Lower lobe of right lung (tissue), 2 donors: ENCODE results near the gene CCDC201. TPM values are rescaled to one million over a fixed set of nuclear protein-coding genes. Genes with fewer than 3 reads are reported as not detected.

ENCODE experiments used
- ATAC-seq, 2 donors: fragments of 200-7000 bp; cut with Tn5 transposase; one replicate each; pipeline ENCODE4 v1.9.1; 2020 to 2022; ENCODE audit warnings: mild to moderate bottlenecking in 2 of 2, moderate library complexity in 2 of 2
- DNase-seq: peaks from one replicate; pipeline ENCODE4 v3.0.0-alpha.2; 2020
- H3K27ac ChIP-seq: fragments of 200-600 bp; one replicate; pipeline ENCODE4 v1.8.0; 2022
- H3K27me3 ChIP-seq: fragments of 200-600 bp; one replicate; pipeline ENCODE4 v1.8.0; 2022; ENCODE audit warnings: low read depth
- H3K36me3 ChIP-seq: fragments of 200-600 bp; one replicate; pipeline ENCODE4 v1.8.0; 2022; ENCODE audit warnings: mild to moderate bottlenecking
- H3K4me1 ChIP-seq: fragments of 200-600 bp; one replicate; pipeline ENCODE4 v1.8.0; 2022
- H3K4me3 ChIP-seq: fragments of 200-600 bp; one replicate; pipeline ENCODE4 v1.8.0; 2022; ENCODE audit warnings: mild to moderate bottlenecking
- H3K9me3 ChIP-seq: fragments of 200-600 bp; one replicate; pipeline ENCODE4 v1.8.0; 2022
- CTCF ChIP-seq: fragments of 200-600 bp; IDR thresholded peaks from one replicate; pipeline ENCODE4 v1.8.0; 2022; ENCODE audit warnings: antibody characterized with exemption, mild to moderate bottlenecking
- intact Hi-C: fragments of 100-400 bp; cut with DNase I; formaldehyde crosslinking; loops from one replicate; pipeline ENCODE4 v1.11.0; 2022
- total RNA-seq: library from RNA; stranded (reverse); fragmentation: NEBNext Ultra II Directional; extraction: Animal tissue kit (Norgen Biotek cat#: 25700); gene quantifications from one replicate; pipeline ENCODE4 v1.2.1, GENCODE V29; 2021
- donor health status: DM: no; HTN: yes; CAD: no; lungs with severe emphysema.

The CCDC201 gene
- total RNA-seq, 1 donor from 2014 or later: not detected

- Histone ChIP-seq H3K9me3 (no peaks in the 10 kb centered on the region), H3K27ac (no peak overlapping the region), H3K27me3 (peaks cover 26% of the 10 kb centered on the region), H3K36me3 (no peaks in the 10 kb centered on the region), H3K4me1 (peaks cover 8% of the 10 kb centered on the region), H3K4me3 (no peak overlapping the region)
- ATAC-seq (no peak), DNase-seq (no peak)
- no peak for TF ChIP-seq CTCF
- intact Hi-C loops: loop anchor here (10.0 kb wide), 1 partner anchor 1270 kb away; no protein-coding TSS in a partner anchor
Measured at GRCh38 chr7:45914911-45915310, 42.0 kb upstream of the CCDC201 start.

- peaks cover 9% of the 10 kb centered on the region for H3K27me3 ChIP-seq
- intact Hi-C loops: loop anchor here (10.0 kb wide), 1 partner anchor 1272 kb away; no protein-coding TSS in a partner anchor
- no peak overlapping the region for H3K27ac ChIP-seq
- DNase-seq (no peak), ATAC-seq (no peak)
- H3K36me3 ChIP-seq: no peaks in the 10 kb centered on the region
- no peak for TF ChIP-seq CTCF
- no peaks in the 10 kb centered on the region for H3K9me3 ChIP-seq
- peaks cover 8% of the 10 kb centered on the region for H3K4me1 ChIP-seq
- H3K4me3 ChIP-seq: no peak overlapping the region
Measured at GRCh38 chr7:45912972-45913371, 40.1 kb upstream of the CCDC201 start.

- intact Hi-C loops: loop anchor here (10.0 kb wide), 1 partner anchor 1273 kb away; no protein-coding TSS in a partner anchor
- H3K9me3 ChIP-seq: no peaks in the 10 kb centered on the region
- no peaks in the 10 kb centered on the region for H3K27me3 ChIP-seq
- no peak for TF ChIP-seq CTCF
- H3K27ac ChIP-seq: no peak overlapping the region
- H3K4me1 ChIP-seq: no peaks in the 10 kb centered on the region
- ATAC-seq: no peak
- H3K36me3 ChIP-seq: no peaks in the 10 kb centered on the region
- H3K4me3 ChIP-seq: no peak overlapping the region
- DNase-seq: no peak
Measured at GRCh38 chr7:45911311-45911710, 38.4 kb upstream of the CCDC201 start.

- Histone ChIP-seq H3K9me3 (no peaks in the 10 kb centered on the region), H3K4me1 (no peaks in the 10 kb centered on the region), H3K27ac (no peak overlapping the region), H3K4me3 (no peak overlapping the region), H3K27me3 (no peaks in the 10 kb centered on the region), H3K36me3 (no peaks in the 10 kb centered on the region)
- intact Hi-C loops: loop anchor here (10.0 kb wide), 1 partner anchor 1274 kb away; no protein-coding TSS in a partner anchor
- ATAC-seq (no peak), DNase-seq (no peak)
- TF ChIP-seq CTCF: no peak
Measured at GRCh38 chr7:45910855-45911254, 38.0 kb upstream of the CCDC201 start.

- no peak for ATAC-seq
- no peak for TF ChIP-seq CTCF
- intact Hi-C loops: no loop called here
- DNase-seq: no peak
- Histone ChIP-seq H3K27ac (no peak overlapping the region), H3K9me3 (no peaks in the 10 kb centered on the region), H3K27me3 (no peaks in the 10 kb centered on the region), H3K36me3 (no peaks in the 10 kb centered on the region), H3K4me1 (no peaks in the 10 kb centered on the region), H3K4me3 (no peak overlapping the region)
Measured at GRCh38 chr7:45909561-45909960, 36.7 kb upstream of the CCDC201 start.

- TF ChIP-seq CTCF: no peak
- Histone ChIP-seq H3K9me3 (no peaks in the 10 kb centered on the region), H3K27ac (no peak overlapping the region), H3K36me3 (no peaks in the 10 kb centered on the region), H3K4me3 (no peak overlapping the region), H3K27me3 (no peaks in the 10 kb centered on the region), H3K4me1 (no peaks in the 10 kb centered on the region)
- no peak for ATAC-seq
- intact Hi-C loops: no loop called here
- DNase-seq: no peak
Measured at GRCh38 chr7:45902820-45903219, 29.9 kb upstream of the CCDC201 start.
